Stimulated activated CD8-positive, alpha-beta memory T cell treated with anti-CD3 and anti-CD28 coated beads, Interleukin-4, amount 100 ng/mL, for 1 hour (primary cell): ENCODE results near the gene DPM1.
"Not testable (repeated sequence)": the region's sequence is repeated elsewhere in the genome, so short reads cannot be mapped to it uniquely, and the experiment has no call there.

ENCODE experiments used
- DNase-seq, 2 donors: peaks; one replicate each; pipeline ENCODE4 v3.0.0-alpha.2; 2020; ENCODE audit warnings: low read depth in 2 of 2, low spot score in 1 of 2

DPM1 gene

GRCh38 chr20:50980071-50980681, 21.8 kb upstream of the DPM1 start:
- DNase-seq: no peak

GRCh38 chr20:50978533-50978932, 20.2 kb upstream of the DPM1 start:
- not testable (repeated sequence) for DNase-seq

- no peak for DNase-seq
These were observed 19.0 kb upstream of the DPM1 start for GRCh38 chr20:50977066-50978021.

GRCh38 chr20:50975701-50976330, 17.5 kb upstream of the DPM1 start:
- DNase-seq: no peak

DNA sequence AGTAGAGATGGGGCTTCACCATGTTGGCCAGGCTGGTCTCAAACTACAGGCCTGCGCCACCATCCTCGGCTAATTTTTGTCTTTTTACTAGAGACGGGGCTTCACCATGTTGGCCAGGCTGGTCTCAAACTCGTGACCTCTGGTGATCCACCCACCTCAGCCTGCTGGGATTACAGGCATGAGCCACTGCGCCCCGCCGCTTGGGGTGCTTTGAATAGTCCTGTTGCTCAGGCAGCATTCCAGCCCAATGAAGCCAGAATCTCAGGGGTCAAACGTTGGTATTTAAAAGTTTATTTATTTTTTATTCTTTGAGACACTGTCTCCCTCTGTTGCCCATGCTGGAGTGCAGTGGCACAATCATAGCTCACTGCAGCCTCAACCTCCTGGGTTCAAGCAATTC, 11.6 kb upstream of the DPM1 start:
- no peak for DNase-seq

DNA sequence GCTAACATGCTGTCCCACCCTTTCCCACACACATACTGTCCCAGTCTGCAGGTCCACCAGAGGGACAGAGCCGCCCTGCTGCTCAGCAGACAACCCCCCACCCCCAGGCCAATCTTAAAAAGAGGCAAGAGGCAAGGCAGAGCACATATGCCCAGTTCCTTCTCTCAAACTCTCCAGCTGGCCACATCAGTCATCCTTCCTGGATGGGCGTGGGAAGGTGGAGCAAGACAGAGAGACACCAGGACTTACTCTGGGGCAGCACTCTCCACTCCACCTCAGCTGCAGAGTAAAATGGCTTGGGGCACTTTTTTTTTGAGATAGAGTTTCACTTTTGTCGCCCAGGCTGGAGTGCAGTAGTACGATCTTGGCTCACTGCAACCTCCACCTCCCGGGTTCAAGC, 11.1 kb upstream of the DPM1 start:
- DNase-seq: no peak

- DNase-seq: no peak
These were observed 10.0 kb upstream of the DPM1 start for GRCh38 chr20:50968289-50968688.

DNA sequence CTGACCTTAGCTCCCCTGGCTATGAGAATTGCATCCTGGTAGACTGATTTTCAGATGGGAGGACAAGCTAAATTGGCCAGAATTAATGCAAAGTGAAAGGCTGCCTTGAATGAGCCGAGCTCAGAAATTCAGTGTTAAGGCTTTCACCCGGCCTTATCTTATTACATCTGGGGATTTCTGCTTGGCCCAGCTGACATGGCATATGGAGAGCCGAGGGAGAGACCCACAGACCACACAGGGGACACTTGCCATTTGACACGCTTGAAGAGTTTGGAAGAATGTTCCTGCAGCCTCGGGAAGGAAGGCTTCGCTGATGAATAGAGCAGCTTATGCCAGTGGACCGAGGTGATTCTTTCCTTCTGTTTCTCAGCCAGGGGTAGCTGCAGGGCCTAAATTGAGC, 9.3 kb upstream of the DPM1 start:
- DNase-seq: no peak

DNA sequence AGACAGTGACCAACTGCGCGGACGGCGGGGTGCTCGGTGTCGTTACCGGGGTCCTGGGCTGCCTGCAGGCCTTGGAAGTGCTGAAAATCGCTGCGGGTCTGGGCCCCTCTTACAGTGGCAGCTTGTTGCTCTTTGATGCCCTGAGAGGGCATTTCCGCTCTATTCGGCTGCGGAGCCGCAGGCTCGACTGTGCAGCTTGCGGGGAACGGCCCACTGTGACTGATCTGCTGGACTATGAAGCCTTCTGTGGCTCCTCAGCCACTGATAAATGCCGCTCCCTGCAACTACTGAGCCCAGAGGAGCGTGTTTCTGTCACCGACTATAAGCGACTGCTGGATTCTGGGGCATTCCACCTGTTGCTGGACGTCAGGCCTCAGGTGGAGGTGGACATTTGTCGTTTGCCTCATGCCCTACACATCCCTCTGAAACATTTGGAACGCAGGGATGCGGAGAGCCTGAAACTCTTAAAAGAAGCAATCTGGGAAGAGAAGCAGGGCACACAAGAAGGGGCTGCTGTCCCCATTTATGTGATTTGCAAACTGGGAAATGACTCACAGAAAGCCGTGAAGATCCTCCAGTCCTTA, 1.3 kb upstream of the DPM1 start:
- DNase-seq: no peak

DNA sequence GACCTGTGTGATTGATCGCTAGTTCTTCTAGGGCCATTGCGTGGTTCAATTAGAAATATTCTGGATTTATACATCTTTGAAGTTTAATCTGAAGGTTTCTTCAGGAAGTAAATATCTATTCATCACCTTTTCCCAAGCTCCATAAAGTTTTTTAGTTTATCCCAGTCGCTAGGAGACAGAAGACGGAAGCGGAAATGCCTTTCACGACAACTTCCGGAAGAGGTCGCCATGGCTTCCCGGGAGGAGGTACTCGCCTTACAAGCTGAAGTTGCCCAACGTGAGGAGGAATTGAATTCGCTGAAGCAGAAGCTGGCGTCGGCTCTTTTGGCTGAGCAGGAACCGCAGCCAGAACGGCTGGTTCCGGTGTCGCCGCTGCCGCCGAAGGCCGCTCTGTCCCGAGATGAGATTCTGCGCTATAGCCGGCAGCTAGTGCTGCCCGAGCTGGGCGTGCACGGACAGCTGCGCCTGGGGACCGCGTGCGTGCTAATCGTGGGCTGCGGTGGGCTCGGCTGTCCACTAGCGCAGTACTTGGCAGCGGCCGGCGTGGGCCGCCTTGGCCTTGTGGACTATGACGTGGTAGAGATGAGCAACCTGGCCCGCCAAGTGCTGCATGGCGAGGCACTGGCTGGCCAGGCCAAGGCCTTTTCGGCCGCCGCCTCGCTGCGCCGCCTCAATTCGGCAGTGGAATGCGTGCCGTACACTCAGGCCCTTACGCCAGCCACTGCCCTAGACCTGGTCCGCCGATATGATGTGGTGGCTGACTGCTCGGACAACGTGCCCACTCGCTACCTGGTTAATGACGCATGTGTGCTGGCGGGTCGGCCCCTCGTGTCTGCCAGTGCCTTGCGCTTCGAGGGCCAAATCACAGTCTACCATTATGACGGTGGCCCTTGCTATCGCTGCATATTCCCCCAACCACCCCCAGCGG, 547 bp upstream of the DPM1 start, which contains the start of gene MOCS3:
Gene MOCS3, plus strand, starts transcription at position 204 of the 928 bp plus-strand sequence. Its CDS starts 25 bp downstream, at position 229.
- peak; percentile 65 to 74 for DNase-seq

GRCh38 chr20:50957276-50957675, 1.1 kb downstream of the DPM1 start:
- no peak for DNase-seq

DNA sequence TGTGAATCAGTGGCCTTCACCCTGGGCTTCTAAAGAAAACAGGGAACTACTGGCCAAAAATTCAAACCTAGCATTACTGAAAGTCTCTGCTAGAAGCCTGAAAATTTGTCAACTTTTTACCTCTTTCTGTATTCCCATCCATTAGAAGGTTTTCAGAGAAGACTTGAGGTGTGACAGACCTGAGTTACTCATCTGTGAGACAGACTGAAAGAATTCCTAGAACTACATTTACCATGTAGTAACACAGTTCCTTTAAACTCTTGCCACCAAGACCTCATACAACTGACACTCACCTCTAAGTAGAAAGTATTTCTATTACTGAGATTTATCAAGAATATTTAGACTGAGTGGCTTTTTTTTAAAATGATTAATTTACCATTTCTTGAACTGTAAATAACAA, 4.5 kb downstream of the DPM1 start:
- DNase-seq: no peak

DNA sequence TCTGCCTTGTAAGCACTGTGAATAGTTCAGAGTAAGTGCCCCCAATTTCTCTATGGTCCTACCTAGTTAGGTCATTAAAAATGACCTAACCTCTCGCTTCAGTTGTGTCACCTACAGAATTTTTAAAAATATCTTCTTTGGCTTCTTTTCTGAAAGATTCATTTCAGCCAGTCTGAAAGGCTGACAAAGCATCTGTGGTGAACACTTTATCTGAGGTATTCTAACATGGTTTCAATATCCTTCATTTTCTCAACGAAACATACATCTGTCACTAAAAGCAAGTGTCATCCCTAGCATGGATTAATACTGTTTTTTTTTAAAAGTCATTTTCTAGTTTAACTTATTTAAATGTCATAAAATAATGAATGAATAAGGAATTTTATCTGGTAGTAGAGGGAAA, 5.1 kb downstream of the DPM1 start:
- DNase-seq: no peak

- no peak for DNase-seq
These were observed 10.1 kb downstream of the DPM1 start for GRCh38 chr20:50948132-50948785.

DNA sequence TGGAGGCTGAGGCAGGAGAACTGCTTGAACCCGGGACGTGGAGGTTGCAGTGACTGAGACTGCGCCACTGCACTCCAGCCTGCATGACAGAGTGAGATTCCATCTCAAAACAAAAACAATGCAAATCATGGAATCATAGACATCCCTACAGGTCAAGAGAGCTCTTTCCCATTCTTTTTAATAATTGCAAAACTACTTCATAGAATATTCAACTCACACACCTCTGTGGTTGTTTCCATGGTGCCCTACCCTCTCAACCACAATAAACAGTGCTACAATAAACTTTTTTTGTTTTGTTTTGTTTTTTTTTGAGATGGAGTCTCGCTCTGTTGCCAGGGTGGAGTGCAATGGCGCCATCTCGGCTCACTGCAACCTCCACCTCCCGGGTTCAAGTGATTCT, 15.3 kb downstream of the DPM1 start:
- DNase-seq: no peak

DNA sequence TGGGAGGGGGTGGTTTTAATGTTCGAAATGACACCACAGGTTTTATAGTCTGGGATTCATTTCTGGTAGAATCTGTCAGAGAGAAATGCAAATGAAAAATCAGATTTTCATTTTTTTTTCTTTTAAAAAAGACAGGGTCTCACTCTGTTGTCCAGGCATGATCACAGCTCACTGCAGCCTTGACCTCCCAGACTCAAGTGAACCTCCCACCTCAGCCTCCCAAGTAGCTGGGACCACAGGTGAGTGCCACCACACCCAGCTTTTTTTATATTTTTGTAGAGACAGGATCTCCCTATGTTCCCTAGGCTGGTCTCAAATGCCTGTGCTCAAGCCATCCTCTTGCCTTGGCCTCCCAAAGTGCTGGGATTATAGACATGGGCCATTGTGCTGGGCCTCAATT, 24.7 kb downstream of the DPM1 start:
- no peak for DNase-seq

GRCh38 chr20:50932691-50933280, 25.5 kb downstream of the DPM1 start:
- no peak for DNase-seq

DNA sequence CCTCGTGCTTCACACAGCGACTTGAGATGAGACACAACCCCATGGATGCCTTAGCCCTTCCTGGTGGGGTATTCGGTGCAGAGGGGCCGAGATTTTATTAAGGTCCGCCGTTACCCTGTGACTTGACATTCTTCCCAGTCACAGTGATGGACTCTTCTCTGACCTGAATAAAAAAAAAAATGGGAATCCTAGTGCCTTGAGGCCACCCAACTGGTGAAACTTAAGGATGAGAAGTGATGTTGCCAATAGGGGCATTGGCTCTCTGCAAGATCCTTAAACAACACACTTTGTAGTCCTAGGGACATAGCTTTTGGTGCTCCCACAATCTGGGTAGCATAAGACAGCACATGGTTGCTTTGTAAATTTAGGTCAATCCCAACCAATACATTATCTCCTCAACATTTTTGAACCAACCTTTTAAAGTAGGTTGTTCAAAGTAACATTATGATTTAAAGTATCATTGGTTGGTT, 26.3 kb downstream of the DPM1 start:
- DNase-seq: no peak

GRCh38 chr20:50931306-50932015, 26.9 kb downstream of the DPM1 start, which contains the start of gene ADNP:
TSS of gene ADNP (minus strand) at chr20:50931437. CDS start at chr20:50903996, 27,441 bp downstream.
- peak; percentile 77 to 82 for DNase-seq
